ENCODE data around the gene ACTRT2. TPM values are rescaled to one million over a fixed set of nuclear protein-coding genes. Genes with fewer than 3 reads are reported as not detected.
A peak's percentile ranks its signal among the peaks of the same experiment; 100 is the strongest.

Gene ACTRT2
- total and polyA plus RNA-seq, 2 experiments from 2014 or later: not detected

- no peaks in the 10 kb centered on the region; the same call in 2 of the 3 replicates for H3K9me3 Mint-ChIP-seq
- no peak for TF ChIP-seq POLR2AphosphoS5 (IDR thresholded peaks at IDR 0.05; ENCODE audit: low read depth)
- no peak for TF ChIP-seq REST (IDR thresholded peaks at IDR 0.05; ENCODE audit: unreplicated experiment)
- TF ChIP-seq CREB1 (CRISPR knock-in tag; IDR thresholded peaks at IDR 0.05; ENCODE audit: low read depth): no peak
- no peaks in the 10 kb centered on the region for H3K36me3 Mint-ChIP-seq (ENCODE audit: low read depth)
- no peak overlapping the region for H3K4me3 Mint-ChIP-seq
- Histone ChIP-seq H3K4me2 (peak overlapping the region; percentile 81; the same call in 1 of the 2 replicates), H2AFZ (no peak overlapping the region), H3K79me2 (replicated peaks; ENCODE audit: insufficient read depth) (no peaks in the 10 kb centered on the region), H3K27me3 (ENCODE audit: insufficient read depth) (peaks cover 94% of the 10 kb centered on the region), H3K27ac (ENCODE audit: low read depth) (no peak overlapping the region), H3F3A (replicated peaks; ENCODE audit: low read depth) (no peaks in the 10 kb centered on the region), H3K9me2 (ENCODE audit: insufficient read depth) (no peaks in the 10 kb centered on the region), H4K20me1 (replicated peaks; ENCODE audit: insufficient read depth) (no peaks in the 10 kb centered on the region; the same call in 1 of the 2 replicates), H3K36me3 (ENCODE audit: insufficient read depth) (no peaks in the 10 kb centered on the region), H3K4me1 (ENCODE audit: insufficient read depth) (peaks cover 20% of the 10 kb centered on the region), H3K4me3 (peak overlapping the region; percentile 57; the same call in 1 of the 2 replicates)
- no peak overlapping the region for H3K27ac Mint-ChIP-seq
- H3K27me3 Mint-ChIP-seq (ENCODE audit: insufficient read depth, low read depth, poor library complexity): peaks cover 81% of the 10 kb centered on the region
- ATAC-seq (no peak), DNase-seq (ENCODE audit: low spot score) (no peak)
- peaks cover 11% of the 10 kb centered on the region for H3K4me1 Mint-ChIP-seq
These were observed 45.6 kb downstream of the ACTRT2 start for GRCh38 chr1:3066826-3067225.

GRCh38 chr1:3067301-3067670 lies 46.0 kb downstream of the ACTRT2 start:
- Histone ChIP-seq H4K20me1 (replicated peaks; ENCODE audit: insufficient read depth) (no peaks in the 10 kb centered on the region; the same call in 1 of the 2 replicates), H3K27ac (ENCODE audit: low read depth) (no peak overlapping the region), H3F3A (replicated peaks; ENCODE audit: low read depth) (no peaks in the 10 kb centered on the region), H3K4me2 (peak overlapping the region; percentile 81), H3K9me2 (ENCODE audit: insufficient read depth) (no peaks in the 10 kb centered on the region), H3K79me2 (replicated peaks; ENCODE audit: insufficient read depth) (no peaks in the 10 kb centered on the region), H3K4me1 (ENCODE audit: insufficient read depth) (peaks cover 21% of the 10 kb centered on the region), H2AFZ (peak overlapping the region; percentile 59; the same call in 1 of the 2 replicates), H3K36me3 (ENCODE audit: insufficient read depth) (no peaks in the 10 kb centered on the region), H3K27me3 (ENCODE audit: insufficient read depth) (peaks cover 94% of the 10 kb centered on the region), H3K4me3 (peak overlapping the region; percentile 57)
- Mint-ChIP-seq H3K36me3 (ENCODE audit: low read depth) (no peaks in the 10 kb centered on the region), H3K27me3 (ENCODE audit: insufficient read depth, low read depth, poor library complexity) (peaks cover 82% of the 10 kb centered on the region), H3K4me1 (peaks cover 15% of the 10 kb centered on the region), H3K27ac (no peak overlapping the region), H3K9me3 (no peaks in the 10 kb centered on the region; the same call in 2 of the 3 replicates), H3K4me3 (peak overlapping the region; percentile 53)
- TF ChIP-seq ZNF462 (CRISPR knock-in tag; IDR thresholded peaks at IDR 0.05): no peak
- ATAC-seq (no peak), DNase-seq (ENCODE audit: low spot score) (peak; percentile 44)

All from GM23338 (cell line).